UCSD-AML1 (cell line): ENCODE measurements around the gene RPL35.
"Not testable (repeated sequence)": the region's sequence is repeated elsewhere in the genome, so short reads cannot be mapped to it uniquely, and the experiment has no call there.

ENCODE experiments used
- DNase-seq: peaks from one replicate; lab custom pipeline; 2025; ENCODE audit not compliant: unreplicated experiment; lab: John Stamatoyannopoulos, UW

Gene RPL35

DNA sequence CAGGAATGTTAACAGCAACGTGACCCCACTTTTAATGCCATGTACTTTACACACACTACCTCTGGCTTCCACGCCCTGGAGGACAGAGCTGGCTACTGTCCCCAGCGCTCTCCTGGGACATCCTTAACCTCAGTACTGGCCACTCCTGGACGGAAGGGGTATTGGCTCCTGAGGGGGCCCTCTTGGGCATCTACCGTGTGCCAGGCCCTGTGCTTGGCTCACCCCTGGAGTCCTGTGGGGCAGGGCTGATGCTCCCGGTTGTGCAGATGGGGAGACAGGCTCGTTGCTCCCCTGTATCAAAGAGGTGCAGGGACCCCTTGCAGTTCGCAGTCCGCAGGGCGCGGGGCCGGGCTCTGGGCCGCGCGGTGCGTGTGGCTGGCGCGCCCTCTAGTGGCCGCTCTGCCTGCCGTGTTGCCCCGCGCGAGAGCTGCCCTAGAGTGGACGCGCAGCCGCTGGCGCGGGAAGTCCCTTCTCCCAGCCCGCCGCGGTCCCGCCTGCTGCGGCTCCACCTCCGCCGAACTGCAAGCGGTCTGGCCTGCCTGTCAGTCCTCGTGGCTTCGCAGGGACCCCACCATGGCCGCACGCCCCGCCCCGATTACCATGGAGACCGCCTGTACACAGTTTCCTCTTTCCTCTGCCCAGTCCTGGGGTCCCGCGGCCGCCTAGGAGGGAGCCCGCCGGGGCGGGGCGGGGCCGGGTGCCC, 8.8 kb downstream of the RPL35 start, which contains the start of gene WDR38:
TSS of gene WDR38 (plus strand) at position 632 of the 703 bp plus-strand sequence. CDS start 72 bp downstream, outside the sequence.
- peak; percentile 79 for DNase-seq

DNA sequence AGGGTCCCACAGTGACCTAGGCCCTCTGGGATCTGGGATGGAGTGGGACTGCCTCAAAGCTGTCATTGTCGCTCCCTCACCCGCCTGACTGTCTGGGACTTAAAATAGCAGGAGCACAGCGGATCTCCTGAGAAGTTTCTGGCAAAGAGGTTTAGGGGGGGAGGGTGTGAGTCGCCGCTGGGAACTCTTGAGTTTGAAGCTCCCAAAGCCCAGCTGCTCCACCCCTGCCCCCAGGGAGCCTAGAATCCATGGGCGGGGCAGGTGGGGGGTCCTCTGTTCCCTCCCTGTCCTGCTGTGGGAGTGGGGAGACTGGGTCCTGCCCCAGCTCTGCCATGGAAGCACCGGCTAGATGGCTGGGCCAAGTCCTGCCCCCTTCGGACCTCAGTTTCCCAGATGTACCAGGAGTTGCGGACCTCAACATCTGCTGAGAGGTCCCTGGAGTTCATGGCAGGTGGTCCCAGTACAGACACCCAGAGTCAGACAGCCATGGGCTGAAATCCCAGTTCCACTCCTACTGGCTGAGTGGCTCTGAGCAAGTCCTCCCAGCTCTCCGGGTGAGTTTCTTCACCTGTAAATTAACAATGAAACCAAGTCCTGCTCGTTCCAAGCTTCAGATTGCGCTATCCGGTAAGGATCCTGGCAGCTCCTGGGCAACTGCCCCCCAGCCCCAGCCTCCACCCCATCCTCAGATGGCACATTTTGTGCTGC, 9.5 kb downstream of the RPL35 start:
- DNase-seq: no peak

- no peak for DNase-seq
Measured at GRCh38 chr9:124849801-124850200, 12.0 kb downstream of the RPL35 start.

- no peak for DNase-seq
Measured at GRCh38 chr9:124846969-124847368, 14.8 kb downstream of the RPL35 start.

DNA sequence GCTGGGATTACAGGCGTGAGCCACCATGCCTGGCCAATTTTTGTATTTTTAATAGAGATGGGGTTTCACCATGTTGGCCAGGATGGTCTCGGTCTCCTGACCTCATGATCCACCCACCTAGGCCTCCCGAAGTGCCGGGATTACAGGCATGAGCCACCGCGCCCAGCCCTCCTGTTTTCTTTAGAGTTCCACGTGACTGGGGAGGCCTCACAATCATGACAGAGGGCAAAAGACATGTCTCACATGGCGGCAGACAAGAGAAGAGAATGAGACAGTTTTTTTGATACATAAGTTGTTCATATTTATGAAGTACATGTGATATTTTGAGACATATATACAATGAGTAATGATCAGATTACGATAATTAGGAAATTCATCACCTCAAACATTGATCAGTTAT, 15.3 kb downstream of the RPL35 start:
- not testable (repeated sequence) for DNase-seq

DNA sequence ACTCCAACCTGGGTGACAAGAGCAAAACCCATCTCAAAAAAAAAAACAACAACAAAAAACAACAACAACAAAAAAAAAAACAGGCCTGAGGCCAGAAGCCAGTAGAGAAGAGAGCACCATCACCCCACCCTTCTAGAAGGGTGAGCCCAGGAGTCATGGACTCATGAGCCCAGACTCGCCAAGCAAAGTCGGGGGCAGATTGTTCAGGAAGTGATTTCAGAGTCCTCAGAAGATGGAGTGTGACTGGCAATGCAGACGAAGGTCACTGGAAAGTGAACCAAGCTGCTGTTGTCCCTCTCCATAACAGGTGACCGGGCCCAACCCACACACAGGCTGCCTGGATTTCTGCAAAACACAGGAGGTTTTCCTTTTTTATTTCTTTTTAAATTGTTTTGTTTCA, 17.5 kb downstream of the RPL35 start:
- no peak for DNase-seq

DNA sequence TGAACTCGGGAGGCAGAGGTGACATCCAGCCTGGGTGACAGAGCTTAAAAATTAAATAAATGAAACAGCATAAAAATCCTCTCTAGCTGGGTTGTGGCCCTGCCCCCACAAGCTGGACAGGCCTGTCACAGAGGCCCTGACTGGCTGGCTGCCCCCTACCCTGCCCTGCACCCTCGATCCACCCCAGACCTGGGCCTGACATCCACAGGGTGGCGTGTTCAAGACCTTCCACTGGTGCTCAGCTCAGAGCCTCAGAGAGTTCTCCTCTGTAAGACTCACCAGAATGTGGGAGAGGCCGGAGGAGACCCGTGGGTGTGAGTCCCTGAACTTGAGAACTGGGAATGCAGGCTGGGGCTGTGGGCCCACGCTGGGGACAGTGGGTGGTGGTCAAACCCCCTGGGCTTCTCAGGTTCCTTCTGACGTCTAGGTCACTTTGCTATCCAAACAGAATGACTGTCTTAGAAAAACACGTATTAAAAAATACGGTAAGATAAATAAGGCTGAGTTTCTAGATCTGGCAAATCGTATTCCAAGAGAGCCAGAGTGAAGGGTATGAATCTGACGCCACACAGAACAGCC, 18.2 kb downstream of the RPL35 start:
- no peak for DNase-seq

GRCh38 chr9:124841075-124841821, 20.5 kb downstream of the RPL35 start:
- DNase-seq: no peak

GRCh38 chr9:124840300-124840833, 21.4 kb downstream of the RPL35 start:
- no peak for DNase-seq

GRCh38 chr9:124839612-124840299, 22.0 kb downstream of the RPL35 start:
- no peak for DNase-seq

DNA sequence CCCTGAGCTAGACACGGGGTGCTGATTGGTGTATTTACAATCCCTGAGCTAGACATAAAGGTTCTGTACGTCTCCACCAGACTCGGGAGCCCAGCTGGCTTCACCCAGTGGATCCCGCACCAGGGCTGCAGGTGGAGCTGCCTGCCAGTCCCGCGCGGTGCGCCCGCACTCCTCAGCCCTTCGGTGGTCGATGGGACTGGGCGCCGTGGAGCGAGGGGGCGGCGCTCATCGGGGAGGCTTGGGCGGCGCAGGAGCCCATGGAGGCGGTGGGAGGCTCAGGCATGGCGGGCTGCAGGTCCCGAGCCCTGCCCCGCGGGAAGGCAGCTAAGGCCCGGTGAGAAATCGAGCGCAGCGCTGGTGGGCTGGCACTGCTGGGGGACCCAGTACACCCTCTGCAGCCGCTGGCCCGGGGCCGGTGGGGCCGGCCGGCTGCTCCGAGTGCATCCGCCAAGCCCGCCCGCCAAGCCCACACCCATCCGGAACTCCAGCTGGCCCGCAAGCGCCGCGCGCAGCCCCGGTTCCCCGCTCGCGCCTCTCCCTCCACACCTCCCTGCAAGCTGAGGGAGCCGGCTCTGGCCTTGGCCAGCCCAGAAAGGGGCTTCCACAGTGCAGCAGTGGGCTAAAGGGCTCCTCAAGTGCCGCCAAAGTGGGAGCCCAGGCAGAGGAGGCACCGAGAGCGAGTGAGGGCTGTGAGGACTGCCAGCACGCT, 23.0 kb downstream of the RPL35 start:
- DNase-seq: not testable (repeated sequence)

GRCh38 chr9:124838132-124838531, 23.6 kb downstream of the RPL35 start:
- DNase-seq: not testable (repeated sequence)

DNA sequence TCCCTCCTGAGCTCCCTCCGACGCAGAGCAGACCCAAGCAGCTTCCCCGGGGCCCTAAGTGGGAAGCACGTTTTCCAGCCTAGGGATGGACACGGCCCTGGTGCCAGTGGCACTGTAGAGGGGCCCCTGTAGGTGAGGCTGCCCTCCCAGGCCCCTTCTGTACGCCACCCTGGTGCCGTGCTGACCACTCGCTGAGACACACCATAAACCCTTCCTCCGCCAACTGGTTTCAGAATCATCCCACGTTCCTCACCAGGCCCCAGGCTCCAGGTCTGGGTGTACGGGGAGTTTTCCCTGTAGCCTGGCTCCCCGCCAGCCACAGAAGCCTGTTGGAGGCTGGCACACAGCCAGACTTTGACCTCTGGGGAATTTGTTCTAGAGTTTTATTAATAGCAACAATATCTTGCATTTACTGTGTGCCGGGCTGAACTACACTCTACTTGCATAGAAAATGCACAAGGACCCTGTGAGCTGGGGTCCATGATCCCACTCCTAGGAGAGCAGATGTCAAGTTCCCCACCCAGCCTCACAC, 26.7 kb downstream of the RPL35 start:
- DNase-seq: peak; percentile 49

- no peak for DNase-seq
Measured at GRCh38 chr9:124834591-124834990, 27.2 kb downstream of the RPL35 start.

DNA sequence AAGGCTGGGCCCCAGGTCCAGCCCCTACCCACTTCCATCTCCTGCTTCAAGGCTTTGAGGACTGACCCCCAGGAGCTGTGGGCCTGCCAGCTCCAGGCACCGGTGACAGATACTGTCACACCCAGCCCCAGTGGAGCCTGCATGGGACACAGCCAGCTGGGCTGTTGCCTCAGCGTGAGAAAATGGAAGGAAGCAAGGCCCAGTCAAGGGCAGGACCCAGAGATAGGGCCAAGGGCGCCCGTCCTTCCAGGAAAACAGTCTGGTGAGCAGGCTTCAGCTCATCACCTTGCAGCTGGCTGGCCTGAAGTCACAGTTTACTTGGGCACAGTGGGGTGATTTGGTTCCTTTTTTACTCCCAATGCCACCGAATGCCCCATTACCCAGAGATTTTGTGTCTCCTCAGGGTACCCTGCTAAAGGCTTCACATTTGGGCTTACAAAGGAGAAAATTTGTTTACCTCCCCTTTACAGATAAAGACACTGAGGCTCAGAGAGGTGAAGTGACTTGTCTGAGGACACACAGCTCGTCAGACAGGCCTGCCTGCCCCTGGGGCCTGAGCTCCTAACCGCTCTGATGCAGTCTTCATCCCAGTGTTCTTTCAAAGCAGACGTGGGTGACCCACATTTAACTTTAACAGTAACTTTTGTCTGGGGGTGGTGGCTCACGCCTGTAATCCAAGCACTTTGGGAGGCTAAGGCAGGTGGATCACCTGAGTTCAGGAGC, 30.0 kb downstream of the RPL35 start:
- DNase-seq: no peak

GRCh38 chr9:124830593-124830992, 31.2 kb downstream of the RPL35 start:
- no peak for DNase-seq

DNA sequence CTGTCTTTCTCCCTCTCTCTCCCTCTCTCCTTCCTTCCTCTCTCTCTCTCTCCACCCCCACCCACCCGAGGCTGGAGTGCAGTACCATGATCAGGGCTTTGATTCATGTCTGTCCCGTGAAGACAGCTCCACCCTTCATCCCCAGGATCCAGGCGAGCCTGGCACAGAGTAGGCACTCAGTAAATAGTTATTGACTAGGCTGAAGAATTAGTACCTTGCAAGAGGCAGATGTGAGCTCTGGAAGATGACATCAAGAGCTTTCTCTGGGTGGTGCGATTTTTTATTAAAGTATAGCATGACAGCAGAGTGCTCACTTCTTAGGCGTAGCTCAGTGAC, 32.5 kb downstream of the RPL35 start:
- DNase-seq: no peak

DNA sequence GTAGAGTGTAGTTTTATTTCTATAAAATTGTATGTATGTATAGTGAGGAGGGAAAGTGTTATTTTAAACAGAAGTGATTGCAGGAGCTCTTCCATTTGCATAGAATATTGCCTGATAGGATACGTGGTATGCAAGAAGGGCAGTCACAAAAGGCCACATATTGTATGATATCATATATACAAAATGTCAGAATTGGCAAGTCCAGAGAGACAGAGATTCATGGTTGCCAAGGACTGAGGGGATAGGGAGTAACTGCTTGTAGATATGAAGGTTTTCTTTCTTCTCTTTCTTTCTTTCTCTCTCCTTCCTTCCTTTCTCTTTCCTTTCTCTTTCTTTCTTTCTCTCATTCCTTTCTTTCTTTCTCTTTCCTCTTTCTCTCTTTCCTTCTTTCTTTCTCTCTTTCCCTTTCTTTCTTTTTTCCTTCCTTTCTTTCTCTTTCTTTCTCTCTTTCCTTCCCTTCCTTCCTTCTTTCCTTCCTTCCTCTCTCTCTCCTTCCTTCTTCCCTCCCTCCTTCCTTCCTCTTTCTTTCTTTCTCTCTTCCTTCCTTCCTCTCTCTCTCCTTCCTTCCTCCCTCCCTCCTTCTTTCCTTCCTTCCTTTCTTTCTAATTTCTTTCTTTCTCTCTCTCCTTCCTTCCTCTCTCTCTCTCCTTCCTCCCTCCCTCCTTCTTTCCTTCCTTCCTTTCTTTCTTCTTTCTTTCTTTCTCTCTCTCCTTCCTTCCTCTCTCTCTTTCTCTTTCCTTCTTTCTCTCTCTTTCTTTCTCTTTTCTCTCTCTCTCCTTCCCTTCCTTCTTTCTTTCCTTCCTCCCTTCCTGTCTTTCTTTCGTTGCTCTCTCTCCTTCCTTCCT, 33.0 kb downstream of the RPL35 start:
- DNase-seq: no peak
